Activated CD8-positive, alpha-beta memory T cell treated with anti-CD3 and anti-CD28 coated beads, Interleukin-2, amount 50 U/mL, for 24 hours (primary cell): Measurements from ENCODE around the gene TMEM143.
"Not testable (repeated sequence)": the region's sequence is repeated elsewhere in the genome, so short reads cannot be mapped to it uniquely, and the experiment has no call there.

Experiments used
- DNase-seq: peaks from one replicate; pipeline ENCODE4 v3.0.0-alpha.2; 2020; ENCODE audit errors: extremely low read depth

Gene TMEM143

DNA sequence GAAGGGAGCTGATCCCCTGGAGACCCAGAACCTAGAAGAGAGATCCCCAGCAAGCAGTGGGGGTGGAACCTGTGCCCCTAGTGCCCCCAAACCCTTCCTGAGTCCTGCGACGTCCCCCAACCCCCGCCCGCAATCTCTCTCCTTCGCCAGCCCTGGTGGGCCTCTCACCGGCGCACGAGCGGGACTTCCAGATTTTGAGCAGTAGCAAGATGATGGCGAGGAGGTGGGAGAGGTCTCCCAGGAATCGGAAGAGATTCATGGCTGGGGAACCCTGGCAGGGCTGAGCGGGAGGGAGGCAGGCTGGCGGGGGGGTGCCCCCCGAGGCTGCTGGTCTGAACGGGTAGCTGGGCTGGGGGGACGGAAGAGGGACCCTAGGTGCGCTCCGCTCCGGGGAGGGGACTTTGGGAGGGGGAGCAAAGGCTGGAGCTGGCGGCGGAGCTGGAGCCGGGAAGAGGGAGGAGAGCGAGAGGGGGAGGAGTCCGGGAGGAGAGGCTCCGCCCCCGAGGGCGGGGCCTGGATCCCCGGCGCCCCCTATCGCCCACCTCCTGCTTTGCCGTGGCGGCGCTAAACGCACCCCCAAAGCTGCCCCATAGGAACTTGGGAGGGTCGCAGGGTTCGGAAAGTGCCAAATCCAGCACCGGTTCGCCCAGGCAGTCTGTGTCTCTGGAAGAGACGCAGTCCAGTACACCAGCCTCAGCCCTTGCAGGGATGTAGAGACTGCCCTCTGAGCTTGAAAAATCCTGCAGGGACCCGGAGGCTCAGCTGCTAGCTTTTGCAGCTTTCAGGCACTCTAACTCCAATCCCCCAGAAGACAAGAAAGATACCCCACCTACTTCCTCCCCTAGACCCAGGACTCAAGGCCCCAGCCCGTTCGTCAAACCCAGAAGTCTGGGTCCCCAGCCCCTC lies 27.6 kb upstream of the TMEM143 start, which contains the start of gene KDELR1:
Gene KDELR1, minus strand, starts transcription at position 452 of the 906 bp plus-strand sequence. Its CDS starts 193 bp downstream, at position 259.
- DNase-seq = no peak

GRCh38 chr19:48390188-48391099 lies 26.7 kb upstream of the TMEM143 start:
- DNase-seq = no peak

DNA sequence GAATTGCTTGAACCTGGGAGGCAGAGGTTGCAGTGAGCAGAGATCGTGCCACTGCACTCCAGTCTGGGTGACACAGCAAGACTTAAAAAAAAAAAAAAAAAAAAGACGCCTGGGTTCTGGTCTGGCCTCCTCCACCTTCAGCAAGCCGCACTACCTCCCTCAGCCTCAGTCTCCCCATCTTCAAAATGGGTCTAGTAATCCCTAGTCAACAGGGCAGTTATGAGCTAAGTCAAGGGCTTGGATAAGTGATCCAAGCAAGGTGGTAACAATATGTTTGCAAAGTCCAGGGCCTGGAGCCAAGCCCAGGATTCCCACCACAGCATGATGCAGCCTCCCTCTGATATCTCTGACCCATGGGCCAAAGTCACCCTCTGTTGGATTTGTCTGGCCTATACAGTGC lies 23.2 kb upstream of the TMEM143 start:
- no peak for DNase-seq

DNA sequence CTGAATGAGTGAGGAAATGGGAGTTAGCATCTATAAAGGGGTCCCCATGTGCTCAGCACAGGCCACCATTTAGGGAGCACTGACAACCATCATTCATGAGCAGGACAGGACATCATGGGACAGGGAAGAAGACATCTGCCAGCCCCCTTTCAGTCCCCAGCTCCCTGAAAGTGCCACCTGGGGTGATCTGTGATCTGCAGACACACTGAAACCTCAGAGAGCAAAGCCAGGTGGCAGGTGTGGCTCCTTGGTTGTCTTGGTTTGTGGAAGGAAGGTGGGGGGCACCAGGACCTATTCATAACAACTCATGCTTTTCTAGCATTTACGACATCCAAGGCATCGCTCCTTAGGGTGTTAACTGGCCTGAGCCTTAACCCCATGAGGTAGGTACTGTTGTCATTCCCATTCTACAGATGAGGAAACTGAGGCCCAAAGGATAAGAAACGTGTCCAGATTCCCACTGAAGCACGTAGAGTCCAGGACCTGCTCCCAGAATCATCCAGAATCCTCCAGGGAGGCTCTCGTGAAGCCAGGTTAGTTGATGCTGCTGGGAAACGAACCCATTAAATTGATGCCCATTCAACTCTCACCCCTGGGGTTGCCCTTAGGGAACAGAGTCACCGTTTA lies 21.8 kb upstream of the TMEM143 start:
- DNase-seq = no peak

DNA sequence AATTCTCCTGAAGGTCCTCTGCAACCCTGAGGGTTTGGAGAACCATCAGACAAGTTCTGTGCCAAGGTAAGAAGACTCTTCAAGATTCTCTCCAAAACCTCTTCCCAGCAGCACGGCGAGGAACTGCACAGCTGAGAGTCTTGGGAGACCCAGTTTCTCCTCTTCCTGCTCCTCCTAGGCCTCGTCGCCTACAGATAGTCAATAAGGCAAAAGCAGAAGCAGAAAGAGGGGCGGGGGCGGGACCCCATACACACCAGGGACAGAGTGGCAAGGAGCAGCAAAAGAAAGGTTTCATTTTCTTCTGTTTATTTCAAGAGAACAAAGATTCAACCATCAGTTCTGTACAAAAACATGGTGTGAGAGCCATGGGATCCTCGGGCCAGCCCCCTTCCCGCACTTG lies 18.5 kb upstream of the TMEM143 start:
- no peak for DNase-seq

- DNase-seq = no peak
Measured at GRCh38 chr19:48381178-48381950, 17.6 kb upstream of the TMEM143 start.

DNA sequence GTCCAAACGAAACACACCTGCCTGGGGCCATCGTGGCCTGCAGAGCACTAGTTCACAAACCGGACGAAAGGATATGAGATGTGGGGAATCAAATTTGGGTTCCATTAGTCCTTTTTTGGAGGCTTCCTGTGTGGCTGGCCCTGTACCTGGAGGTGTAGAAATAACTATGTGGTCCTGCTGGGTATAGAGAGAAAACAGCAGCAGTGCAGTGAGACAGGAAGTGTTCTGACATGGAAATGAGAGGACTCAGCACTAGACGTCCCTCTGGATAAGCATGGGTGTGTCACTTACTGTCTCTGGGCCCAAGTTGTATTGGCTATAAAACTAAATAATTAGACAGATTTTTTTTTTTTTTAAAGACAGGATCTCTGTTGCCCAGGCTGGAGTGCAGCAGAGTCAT lies 15.3 kb upstream of the TMEM143 start:
- DNase-seq = no peak

- no peak for DNase-seq
Measured at GRCh38 chr19:48378194-48378570, 14.4 kb upstream of the TMEM143 start.

DNA sequence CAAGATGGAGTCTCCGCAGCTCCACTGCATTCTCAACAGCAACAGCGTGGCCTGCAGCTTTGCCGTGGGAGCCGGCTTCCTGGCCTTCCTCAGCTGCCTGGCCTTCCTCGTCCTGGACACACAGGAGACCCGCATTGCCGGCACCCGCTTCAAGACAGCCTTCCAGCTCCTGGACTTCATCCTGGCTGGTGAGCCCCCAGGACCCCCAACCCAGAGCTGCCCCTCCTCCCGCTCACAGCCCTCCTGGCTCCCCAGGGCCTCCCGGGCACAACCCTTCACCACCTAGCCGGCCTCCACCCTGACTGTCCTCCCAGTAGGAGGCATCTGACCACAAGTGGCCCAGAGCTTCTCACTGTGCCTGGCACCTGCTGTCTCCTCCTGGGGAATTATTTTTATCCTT lies 9.8 kb upstream of the TMEM143 start:
- no peak for DNase-seq

GRCh38 chr19:48372904-48373303 lies 9.2 kb upstream of the TMEM143 start:
- DNase-seq = no peak

DNA sequence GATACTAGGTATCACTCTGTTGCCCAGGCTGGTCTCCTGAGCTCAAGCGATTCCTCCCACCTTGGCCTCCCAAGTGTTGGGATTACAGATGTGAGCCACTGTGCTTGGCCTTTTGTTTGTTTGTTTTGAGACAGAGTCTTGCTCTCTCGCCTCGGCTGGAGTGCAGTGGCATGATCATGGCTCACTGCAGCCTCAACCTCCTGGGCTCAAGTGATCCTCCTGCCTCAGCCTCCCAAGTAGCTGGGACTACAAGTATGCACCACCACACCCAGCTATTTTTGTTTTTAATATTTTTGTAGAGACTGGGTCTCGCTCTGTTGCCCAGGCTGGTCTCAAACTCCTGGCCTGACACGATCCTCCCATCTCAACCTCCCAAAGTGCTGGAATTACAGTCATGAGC lies 8.0 kb upstream of the TMEM143 start:
- DNase-seq = not testable (repeated sequence)

DNA sequence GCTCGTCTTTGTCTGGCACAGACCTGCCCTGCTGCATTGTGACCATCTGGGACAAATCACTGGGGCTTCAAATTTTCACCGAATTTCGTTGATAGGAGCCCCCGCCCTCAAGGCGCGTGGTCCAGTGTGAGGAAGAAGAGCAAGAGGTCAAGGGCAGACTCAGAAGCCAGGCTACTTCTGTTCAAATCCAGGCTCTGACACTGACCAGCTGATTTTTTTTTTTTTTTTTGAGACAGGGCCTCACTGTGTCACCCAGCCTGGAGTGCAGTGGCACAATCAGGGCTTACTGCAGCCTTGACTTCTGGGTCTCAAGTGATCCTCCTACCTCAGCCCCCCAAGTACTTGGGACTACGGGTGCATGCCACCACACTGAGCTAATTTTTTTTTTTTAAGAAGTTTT lies 7.6 kb upstream of the TMEM143 start:
- DNase-seq = no peak

DNA sequence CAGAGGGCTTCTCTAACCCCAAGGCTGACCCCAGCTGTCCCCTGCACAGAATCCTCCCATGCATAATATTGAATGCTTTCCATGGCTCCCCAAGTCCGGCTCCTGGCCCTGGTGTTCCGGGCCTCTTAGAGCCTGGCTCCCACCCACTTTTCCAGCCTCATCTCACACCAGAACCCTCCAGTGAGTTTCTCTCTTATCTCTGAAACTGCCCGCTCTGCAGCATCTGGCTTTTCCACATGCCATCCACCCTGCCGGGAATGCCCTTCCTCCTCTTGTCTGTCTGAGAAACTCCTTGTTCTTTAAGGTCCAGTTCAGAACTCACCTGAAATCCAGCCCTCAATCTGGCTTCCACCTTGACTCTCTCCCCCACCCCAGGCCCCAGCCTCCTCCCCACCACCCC lies 7.2 kb upstream of the TMEM143 start:
- no peak for DNase-seq

DNA sequence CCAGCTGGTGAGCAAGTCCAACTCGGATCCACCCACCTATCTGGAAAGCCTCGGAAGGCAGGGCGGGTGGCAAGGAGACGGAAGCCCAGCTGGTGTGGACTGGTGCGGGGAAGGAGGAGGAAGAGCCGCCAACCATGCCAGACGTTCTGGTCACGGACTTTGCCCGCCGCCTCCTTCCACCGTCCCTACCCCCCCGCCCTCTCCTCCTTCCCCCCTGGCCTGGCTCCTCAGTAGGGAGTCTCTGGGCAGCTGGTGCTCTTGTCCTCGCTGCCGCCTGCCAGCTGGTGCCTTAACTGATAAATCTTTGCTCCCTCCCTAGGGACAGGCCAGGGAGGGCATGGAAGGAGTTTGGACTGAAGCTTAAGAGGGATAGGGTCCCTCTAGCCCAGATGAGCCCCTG lies 5.2 kb upstream of the TMEM143 start:
- DNase-seq = no peak

DNA sequence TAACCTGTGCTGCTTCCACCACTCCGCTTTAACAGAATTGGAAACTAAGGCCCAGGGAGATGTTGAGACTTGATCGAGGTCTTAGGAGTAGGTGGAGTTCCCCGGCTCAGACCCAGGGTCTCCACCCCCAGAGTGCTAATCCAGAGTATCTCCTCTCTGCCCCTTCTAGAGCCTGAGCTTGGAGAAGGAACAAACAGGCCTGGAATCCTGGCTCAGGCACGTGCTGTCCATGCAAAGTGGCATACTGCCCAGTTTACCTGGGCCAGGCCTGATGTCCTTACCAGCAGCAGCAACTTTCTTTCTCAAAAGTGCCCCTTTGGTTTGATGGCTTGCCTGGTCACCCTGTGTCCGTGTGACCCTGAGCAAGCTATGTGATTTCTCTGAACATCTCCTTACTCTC lies 4.1 kb upstream of the TMEM143 start:
- no peak for DNase-seq

GRCh38 chr19:48365602-48366001 lies 1.9 kb upstream of the TMEM143 start:
- DNase-seq = no peak

- DNase-seq = no peak
Measured at GRCh38 chr19:48364598-48365348, 1.0 kb upstream of the TMEM143 start.

- DNase-seq = no peak
Measured at GRCh38 chr19:48363500-48363809, 285 bp downstream of the TMEM143 start.

DNA sequence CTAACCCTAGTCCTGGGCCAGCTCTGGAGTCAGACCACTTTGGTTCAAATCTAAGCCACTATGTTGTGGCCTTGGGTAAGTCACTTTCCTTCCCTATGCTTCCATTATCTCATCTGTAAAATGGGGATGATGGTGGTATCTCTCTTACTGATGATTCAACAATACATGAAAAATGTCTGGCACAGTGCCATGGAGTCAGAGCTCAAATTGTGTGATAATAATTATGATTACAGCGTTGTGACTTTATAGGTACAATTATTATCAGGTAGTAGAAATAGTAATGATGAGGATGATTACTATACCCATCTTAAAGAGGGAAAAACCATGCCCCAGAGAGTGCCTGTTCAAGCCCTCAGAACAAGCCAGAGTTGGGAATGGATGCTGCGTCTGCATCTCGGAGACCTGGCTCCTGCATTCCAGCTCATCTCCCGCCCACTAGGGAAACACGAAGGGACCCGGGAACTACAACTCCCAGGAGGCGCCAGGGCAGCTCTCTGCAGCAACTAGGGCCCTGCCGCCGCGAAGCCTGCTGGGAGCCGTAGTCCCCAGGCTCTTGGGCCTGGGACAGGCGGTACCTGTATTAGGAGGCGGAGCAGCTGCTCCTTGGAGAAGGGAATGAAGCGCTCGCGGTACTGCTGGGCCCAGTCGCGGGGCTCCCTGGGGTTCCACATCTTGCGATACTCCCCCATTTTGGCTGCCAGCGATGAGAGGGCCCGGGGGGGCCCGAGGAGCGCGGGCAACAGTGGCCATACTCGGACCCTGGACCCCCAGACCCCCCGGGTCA lies 832 bp downstream of the TMEM143 start:
- DNase-seq = peak; percentile 66

- no peak for DNase-seq
Measured at GRCh38 chr19:48361912-48362311, 1.8 kb downstream of the TMEM143 start.
